OCI-M1 (cell line): Measurements from ENCODE around the gene NLRP12.
A peak's percentile ranks its signal among the peaks of the same experiment; 100 is the strongest.
"Not testable (repeated sequence)": the region's sequence is repeated elsewhere in the genome, so short reads cannot be mapped to it uniquely, and the experiment has no call there.

ENCODE experiments used
- DNase-seq: peaks from one replicate; lab custom pipeline; 2025; lab: John Stamatoyannopoulos, UW

Gene NLRP12, protein sequence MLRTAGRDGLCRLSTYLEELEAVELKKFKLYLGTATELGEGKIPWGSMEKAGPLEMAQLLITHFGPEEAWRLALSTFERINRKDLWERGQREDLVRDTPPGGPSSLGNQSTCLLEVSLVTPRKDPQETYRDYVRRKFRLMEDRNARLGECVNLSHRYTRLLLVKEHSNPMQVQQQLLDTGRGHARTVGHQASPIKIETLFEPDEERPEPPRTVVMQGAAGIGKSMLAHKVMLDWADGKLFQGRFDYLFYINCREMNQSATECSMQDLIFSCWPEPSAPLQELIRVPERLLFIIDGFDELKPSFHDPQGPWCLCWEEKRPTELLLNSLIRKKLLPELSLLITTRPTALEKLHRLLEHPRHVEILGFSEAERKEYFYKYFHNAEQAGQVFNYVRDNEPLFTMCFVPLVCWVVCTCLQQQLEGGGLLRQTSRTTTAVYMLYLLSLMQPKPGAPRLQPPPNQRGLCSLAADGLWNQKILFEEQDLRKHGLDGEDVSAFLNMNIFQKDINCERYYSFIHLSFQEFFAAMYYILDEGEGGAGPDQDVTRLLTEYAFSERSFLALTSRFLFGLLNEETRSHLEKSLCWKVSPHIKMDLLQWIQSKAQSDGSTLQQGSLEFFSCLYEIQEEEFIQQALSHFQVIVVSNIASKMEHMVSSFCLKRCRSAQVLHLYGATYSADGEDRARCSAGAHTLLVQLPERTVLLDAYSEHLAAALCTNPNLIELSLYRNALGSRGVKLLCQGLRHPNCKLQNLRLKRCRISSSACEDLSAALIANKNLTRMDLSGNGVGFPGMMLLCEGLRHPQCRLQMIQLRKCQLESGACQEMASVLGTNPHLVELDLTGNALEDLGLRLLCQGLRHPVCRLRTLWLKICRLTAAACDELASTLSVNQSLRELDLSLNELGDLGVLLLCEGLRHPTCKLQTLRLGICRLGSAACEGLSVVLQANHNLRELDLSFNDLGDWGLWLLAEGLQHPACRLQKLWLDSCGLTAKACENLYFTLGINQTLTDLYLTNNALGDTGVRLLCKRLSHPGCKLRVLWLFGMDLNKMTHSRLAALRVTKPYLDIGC

DNA sequence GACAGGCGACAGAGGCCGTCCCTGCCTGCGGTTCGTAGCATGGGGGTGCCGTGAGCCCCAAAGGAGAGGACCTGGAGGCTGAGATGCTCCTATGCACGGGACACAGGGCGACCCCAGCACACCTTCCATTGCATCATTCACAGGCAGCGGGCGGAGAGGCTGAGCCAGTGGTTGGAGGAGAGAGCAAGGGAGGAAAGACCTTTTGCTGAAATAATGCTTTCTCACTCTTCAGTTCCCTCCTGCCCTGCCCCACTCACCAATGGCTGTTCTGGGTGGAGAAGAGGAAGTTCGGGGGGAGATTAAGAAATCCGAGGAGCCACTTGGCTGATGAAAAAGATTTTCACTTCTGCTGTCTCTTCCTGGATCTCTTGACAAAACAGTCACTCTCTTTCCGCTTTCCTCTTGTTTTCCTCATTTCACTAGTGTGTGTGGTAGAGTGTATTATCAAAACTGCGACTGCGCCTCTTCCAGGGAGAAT lies at the start of gene NLRP12:
TSS of gene NLRP12 (minus strand) at position 181 of the 478 bp plus-strand sequence. CDS start at position 41, 140 bp downstream.
- DNase-seq, result peak; percentile 92

DNA sequence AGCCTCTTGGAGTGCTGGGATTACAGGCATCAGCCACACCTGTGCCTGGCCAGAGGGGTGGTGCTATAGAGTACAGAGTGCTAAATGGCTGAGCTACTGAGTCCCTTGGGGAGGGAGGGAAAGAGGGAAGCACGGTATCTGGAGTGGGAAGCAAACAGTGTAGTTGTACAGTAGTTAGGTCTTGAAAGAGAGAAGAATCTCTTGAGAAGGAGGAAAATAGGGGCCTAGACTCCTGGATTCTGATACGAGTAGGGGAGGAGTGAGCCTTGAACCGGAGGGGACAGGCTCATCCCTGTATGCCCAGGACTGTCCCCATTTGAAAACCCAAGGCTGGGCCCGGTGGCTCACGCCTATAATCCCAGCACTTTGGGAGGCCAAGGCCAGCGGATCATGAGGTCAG lies 48.6 kb upstream of the NLRP12 start:
- no peak for DNase-seq

DNA sequence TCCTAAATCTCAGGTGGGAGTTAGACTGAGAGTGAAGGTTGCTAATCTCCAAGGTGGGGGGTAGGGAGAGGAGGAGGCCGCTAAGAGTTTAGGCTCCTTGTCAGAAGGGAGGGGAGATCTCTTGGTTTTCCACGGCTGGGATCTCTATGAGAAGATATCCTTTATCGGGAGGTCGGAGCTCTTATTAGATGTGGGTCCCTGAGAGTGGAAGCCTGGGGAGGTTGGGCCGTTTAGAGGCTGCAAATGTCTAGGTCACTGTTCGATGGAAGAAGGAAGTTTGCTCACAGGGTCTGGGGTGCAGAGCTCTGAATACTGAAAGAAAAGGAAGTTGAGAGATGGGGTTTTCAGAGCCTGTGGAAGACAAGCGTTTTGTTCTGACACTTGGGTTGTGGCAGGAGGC lies 47.3 kb upstream of the NLRP12 start:
- peak; percentile 48 for DNase-seq

DNA sequence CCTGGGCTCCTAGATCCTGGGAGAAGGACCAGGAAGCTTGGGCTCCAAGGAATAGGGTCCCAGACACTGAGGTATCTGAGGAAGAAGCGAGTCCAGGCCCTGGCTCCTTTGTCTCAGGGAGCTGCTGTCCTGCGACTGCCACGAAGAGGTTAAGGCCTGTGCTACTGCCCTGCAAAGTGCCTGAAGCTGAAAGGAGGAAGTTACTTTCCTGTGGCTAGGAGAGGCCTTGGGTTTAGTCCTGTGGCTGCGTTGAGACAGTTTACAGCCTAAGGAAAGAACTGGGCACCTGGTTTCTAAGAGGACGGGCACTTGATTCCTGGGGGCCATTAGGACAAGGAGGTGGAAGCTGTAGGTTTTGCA lies 46.4 kb upstream of the NLRP12 start:
- DNase-seq, result peak; percentile 95

DNA sequence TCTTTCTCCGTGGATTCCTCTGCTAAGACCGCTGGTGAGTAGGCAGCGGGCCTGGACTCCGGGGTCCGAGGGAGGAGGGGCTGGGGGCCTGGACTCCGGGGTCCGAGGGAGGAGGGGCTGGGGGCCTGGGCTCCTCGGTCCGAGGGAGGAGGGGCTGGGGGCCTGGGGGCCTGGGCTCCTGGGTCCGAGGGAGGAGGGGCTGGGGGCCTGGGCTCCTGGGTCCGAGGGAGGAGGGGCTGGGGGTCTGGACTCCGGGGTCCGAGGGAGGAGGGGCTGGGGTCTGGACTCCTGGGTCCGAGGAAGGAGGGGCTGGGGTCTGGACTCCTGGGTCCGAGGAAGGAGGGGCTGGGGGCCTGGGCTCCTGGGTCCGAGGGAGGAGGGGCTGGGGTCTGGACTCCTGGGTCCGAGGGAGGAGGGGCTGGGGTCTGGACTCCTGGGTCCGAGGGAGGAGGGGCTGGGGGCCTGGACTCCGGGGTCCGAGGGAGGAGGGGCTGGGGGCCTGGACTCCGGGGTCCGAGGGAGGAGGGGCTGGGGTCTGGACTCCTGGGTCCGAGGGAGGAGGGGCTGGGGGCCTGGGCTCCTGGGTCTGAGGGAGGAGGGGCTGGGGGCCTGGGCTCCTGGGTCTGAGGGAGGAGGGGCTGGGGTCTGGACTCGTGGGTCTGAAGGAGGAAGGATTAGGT lies 45.8 kb upstream of the NLRP12 start:
- not testable (repeated sequence) for DNase-seq

GRCh38 chr19:53868892-53869804 lies 45.0 kb upstream of the NLRP12 start:
- DNase-seq, result peak; percentile 97

DNA sequence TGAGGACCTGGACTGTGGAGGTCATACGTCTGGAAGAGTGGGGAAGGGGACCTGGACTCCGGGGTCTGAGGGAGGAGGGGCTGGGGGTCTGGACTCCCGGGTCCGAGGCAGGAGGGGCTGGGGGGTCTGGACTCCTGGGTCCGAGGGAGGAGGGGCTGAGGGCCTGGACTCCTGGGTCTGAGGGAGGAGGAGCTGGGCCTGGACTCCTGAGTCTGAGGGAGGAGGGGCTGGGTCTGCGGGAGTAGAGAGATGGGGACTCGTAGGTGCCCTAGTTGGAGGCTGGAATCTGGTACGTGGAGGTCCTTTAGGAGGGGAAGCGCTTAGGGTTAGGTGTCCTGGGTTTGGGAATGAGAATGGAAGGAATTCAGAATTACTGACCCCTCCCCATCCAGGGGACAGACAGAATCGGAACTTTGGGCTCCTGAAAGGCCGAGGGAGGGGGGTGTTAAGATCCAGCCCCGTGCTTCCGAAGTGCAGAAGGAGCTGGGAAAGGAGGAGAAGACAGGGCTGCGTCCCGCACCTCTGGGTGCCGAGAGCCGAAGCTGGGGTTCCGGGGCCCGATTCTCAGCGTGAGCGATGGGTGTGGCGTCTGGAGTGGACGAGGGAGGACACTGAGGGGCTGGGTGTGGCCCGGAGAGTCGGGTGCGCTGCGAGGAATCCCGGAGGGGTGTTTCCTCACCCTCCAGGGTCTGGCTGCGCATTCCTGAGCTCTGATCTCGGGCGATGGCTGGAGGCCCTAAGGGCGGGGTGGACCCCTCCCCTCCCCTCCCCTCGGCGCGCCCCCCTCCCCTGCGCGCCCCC lies 44.2 kb upstream of the NLRP12 start:
- peak; percentile 70 for DNase-seq

GRCh38 chr19:53867225-53868090 lies 43.3 kb upstream of the NLRP12 start, which contains the start of gene MYADM:
Gene MYADM, plus strand, starts transcription at chr19:53867883. Its CDS starts 5,647 bp downstream, at chr19:53873530.
- DNase-seq, result peak; percentile 100

DNA sequence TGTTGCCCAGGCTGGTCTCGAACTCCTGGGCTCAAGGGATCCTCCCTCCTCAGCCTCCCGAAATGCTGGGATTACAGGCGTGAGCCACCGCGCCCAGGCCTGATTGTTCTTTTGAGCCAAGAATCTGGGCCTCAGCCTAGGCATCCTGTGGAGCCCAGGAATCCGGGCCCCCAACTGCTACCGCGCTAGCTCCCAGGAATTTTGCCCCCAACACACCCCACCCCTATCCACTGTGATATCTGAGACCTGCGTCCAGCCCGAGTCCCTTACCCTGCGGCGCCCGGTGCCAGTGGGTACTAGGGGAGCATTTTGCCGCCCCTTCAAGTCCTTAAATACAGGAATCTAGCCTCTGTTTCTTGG lies 42.7 kb upstream of the NLRP12 start:
- no peak for DNase-seq

DNA sequence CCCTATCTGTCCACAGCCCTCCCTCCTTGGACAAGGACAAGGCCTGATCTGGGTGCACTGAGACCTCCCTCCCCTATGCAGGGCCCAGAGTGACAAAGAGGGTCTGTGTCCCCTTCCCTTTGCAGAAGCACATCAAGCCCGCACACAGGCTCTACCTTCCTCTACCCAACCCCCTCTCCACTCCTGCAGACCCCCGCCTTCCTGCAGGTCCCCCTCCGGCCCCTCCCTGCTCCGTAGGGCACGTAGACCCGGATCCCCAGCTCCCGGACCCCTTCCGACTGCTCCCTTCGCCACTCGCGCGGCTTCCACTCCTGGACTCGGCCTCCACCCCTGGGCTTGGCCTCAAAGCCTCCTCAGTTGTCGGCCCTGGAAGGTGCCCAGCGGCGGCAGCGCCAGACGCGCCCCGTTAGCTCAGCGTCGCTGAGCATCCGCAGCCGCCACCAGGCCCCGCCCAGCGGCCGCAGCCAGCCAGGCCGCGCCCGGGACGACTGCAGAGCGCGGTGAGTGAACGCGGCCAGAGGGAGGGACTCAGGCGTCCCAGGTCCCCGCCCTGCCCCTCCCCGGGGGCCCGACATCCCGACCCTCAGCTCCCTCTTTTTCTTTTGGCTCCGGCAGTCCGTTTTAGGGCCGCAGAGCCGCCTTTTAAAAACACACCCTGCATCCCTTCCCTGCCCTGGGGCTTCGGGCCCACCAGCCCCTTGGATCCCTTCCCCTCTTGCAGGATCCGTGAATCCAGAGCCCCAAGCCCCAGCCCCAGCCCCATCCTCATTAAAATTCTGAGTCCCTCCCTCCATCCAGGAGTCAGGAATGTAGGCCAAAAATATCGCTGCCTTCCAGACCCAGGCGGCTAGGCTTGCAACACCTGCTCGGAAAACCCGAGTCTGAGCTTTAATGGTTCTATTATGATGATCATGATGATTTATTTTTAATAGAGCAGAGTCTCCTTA lies 42.1 kb upstream of the NLRP12 start:
- no peak for DNase-seq

DNA sequence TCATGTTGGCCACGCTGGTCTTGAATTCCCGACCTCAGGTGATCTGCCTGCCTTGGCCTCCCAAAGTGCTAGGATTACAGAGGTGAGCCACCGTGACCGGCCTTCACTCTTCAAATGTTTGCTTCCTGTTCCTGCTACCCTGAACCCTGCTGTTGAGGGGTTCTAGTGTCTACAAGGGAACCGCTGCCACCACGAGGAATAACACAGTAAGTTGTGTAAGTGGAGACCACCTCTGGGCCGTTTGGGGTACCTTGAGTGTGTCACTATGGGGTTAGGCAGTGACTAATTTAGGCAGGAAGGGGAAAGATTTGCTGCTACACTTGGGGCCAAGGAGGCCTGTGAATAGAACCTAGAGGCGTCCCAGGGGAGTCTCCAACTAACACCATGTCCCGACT lies 41.4 kb upstream of the NLRP12 start:
- no peak for DNase-seq

DNA sequence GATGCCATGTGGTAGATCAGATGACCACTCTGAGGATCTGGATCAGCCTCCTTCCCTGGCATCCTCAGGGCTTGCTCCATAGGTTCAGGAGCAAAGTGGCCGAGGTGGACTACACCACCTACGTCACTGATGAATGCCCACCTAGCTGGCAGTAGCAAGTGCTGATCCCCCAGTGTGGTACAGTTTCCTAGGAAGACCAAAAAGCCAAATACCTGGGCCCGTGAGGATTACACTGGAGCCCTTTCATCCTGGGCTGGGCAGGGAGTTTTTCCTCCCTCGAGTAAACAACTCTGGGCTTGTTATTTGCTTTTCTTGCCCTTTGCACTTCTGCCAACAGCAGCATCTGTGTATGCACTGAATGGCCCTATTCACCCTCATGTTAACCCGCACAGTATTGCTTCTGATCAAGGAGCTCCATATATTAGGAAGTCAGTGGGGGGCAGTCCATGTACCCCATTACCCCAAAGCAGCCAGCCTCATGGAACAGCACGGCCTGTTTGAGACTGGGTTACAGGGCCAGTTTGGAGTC lies 40.3 kb upstream of the NLRP12 start:
- DNase-seq, result no peak

DNA sequence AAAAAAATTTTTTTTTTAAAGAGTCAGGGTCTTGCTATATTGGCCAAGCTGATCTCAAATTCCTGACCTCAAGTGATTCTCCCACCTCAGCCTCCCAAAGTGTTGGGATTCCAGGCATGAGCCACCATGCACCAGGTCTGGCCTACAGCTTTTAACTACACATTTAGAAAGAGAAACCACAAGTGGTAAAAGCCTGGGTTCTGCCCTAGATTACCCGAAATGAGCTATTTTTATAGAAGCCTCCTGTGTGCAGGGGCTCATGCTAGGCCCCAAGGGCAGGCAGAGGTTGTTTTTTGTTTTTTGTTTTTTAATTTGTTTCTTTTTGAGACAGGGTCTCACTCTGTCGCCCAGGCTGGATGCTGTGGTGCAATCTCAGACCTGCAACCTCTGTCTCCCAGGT lies 29.6 kb upstream of the NLRP12 start:
- DNase-seq, result no peak

DNA sequence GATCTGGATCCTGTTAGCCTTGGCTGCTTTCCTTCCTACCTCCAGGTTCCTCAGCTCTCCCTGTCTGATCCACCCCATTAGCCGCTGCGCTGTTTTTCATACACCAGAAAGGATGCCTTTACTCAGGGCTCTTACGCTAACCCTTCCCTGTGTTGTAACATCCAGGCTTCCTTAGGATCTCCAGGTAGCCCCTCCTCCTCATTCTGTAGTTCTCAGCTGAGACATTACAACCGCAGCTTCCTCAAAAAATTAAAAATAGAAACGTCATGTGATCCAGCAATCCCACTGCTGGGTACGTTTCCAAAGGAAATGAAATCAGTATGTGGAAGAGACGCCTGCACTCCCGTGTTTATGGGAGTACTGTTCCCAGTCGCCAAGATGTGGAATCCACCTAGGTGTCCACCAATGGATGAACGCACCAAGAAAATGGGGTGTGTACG lies 25.1 kb upstream of the NLRP12 start:
- DNase-seq, result no peak

GRCh38 chr19:53847555-53847954 lies 23.4 kb upstream of the NLRP12 start:
- no peak for DNase-seq

DNA sequence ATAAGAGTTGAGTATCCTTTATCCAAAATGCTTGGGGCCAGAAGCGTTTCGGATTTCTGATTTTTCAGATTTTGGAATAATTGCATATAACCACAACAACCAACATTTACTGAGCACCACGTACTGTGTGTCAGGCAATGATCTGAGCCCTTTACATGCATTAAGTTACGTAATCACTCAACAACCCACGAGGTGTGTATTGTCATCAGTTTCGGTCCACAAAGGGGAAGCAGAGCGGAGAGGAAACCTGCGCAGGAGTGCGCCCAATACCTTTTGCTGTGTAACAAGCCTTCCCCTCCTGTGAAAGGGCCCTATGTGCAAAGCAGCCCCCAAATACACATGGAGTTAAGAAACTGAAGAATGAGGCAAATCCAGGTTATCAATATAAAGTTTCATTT lies 20.7 kb upstream of the NLRP12 start:
- DNase-seq, result no peak

DNA sequence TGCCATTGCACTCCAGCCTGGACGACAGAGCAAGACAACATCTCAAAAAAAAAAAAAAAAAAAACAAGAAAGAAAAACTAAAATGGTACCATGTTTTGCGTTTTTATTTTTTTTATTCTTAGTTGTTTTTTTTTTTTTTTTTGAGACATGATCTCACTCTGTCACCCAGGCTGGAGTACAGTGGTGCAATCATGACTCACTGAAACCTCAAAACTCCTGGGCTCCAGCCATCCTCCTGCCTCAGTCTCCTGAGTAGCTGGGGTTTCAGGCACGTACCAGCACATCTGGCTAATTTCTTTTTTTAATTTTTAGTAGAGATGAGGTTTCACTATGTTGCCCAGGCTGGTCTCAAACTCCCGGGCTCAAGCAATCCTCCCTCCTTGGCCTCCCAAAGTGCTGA lies 16.8 kb upstream of the NLRP12 start:
- DNase-seq, result peak; percentile 13

- DNase-seq, result not testable (repeated sequence)
Measured at GRCh38 chr19:53840241-53840640, 16.1 kb upstream of the NLRP12 start.
